GM19238 (cell line): ENCODE results near the gene NUP85.
"Not testable (repeated sequence)": the region's sequence is repeated elsewhere in the genome, so short reads cannot be mapped to it uniquely, and the experiment has no call there.

ENCODE experiments used
- DNase-seq: peaks from one replicate; pipeline ENCODE4 v3.0.0; 2011; ENCODE audit warnings: low spot score; ENCODE audit not compliant: insufficient read length

Gene NUP85

DNA sequence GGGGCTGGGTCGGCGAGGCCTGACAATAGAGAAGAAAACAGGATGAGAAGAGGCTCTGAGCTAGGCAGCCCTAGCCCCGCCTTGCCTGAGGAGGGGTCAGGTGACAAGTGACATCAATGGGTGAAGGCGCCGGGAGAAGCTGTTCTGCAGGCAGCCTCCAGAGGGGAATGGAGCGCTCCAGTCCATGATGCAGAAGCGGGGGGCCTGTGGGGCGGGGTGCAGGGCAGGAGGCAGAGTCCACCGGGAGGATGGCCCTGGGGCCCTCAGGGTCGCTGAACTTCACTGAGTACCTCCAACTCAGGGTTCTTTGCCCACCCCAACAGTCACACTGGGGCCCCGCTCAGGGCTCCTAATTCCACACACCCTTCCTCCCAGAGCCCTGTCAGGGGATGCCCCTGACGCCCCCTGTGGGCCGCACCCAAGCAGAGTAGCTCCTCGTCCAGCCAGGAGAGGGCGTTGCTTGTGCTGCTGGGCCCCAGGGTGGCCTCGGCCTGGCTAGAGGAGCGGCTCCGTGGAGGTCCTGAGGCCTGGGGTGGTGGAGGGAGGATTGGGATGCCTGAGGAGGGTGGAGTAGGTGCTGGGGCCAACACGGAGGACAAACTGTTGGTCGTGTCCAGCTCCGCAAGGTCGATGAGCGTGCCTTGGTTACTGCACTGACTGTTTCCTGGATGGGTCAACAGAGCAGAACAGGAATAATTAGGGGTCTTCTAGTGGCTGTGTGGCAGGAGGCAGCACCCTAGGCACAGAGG is 35.1 kb downstream of the NUP85 start:
- no peak for DNase-seq

GRCh38 chr17:75241143-75241430 is 35.6 kb downstream of the NUP85 start:
- no peak for DNase-seq

GRCh38 chr17:75241502-75241901 is 36.0 kb downstream of the NUP85 start:
- DNase-seq, result no peak

GRCh38 chr17:75241996-75242460 is 36.5 kb downstream of the NUP85 start:
- no peak for DNase-seq

- no peak for DNase-seq
Measured at GRCh38 chr17:75242461-75243042, 37.1 kb downstream of the NUP85 start.

DNA sequence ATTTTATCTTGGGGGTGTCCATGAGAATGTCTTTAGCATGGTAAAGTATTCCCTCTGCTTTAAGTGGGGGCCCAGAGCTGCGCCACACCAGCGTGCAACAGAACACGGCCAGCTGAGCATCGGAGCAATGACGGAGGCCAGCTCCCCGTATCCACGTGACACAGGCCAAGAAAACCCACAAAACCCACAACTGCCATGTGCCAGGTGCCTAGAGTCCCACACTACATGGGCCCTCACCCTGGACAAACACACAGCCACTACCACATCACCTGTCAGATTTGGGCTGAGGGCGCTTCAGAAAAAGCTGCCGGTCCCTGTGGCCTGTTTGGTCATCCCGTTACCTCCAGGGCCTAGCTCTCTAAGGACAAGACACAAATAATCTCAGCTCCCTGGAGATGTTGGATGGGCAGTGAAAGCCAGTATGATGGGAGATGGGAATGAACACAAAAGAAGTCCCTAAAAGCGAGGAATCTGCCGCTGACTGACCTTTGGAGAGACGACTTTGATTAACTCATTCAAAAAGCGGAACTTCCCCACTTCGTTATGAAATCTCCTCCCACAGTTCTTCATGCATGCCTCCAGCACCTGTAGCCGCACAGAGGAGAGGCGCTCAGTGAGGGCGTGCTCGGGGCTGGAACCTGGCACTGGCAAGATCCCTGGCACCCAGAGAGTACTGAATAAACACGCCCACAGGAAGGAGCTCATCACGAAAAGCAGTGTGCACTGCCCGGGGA is 38.8 kb downstream of the NUP85 start:
- DNase-seq, result no peak

- no peak for DNase-seq
Measured at GRCh38 chr17:75245011-75245410, 39.5 kb downstream of the NUP85 start.

- no peak for DNase-seq
Measured at GRCh38 chr17:75246404-75246803, 40.9 kb downstream of the NUP85 start.

- DNase-seq, result no peak
Measured at GRCh38 chr17:75249564-75249963, 44.1 kb downstream of the NUP85 start.

- peak; percentile 80 for DNase-seq
Measured at GRCh38 chr17:75250009-75250471, 44.6 kb downstream of the NUP85 start.

- DNase-seq, result no peak
Measured at GRCh38 chr17:75252039-75252816, 46.7 kb downstream of the NUP85 start.

DNA sequence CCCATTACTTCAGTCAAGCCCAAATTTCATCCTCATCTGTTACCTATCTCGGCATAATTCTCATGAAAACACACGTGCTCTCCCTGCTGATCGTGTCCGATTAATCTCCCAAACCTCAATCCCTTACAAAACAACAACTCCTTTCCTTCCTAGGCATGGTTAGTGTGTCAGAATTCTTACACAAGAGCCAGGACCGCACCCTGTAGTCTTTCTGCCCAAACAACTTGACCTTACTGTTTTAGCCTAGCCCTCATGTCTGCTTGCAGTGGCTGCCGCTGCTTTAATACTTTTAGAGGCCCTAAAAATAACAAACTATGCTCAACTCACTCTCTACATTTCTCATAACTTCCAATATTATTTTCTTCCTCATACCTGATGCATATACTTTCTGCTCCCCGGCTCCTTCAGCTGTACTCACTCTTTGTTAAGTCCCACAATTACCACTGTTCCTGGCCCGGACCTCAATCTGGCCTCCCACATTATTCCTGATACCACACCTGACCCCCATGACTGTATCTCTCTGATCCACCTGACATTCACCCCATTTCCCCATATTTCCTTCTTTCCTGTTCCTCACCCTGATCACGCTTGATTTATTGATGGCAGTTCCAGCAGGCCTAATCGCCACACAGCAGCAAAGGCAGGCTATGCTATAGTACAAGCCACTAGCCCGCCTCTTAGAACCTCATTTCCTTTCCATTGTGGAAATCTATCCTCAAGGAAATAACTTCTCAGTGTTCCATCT is 50.6 kb downstream of the NUP85 start:
- not testable (repeated sequence) for DNase-seq

GRCh38 chr17:75257228-75257627 is 51.7 kb downstream of the NUP85 start:
- not testable (repeated sequence) for DNase-seq

GRCh38 chr17:75260641-75261335 is 55.3 kb downstream of the NUP85 start:
- DNase-seq, result no peak

- DNase-seq, result peak; percentile 92
Measured at GRCh38 chr17:75261336-75262111, 56.0 kb downstream of the NUP85 start, which contains the start of the genes GGA3 and MRPS7. GGA3 (minus strand) TSS chr17:75261606; CDS start chr17:75261587, 19 bp downstream. MRPS7 (plus strand) TSS chr17:75261879; CDS start chr17:75261901, 22 bp downstream.

DNA sequence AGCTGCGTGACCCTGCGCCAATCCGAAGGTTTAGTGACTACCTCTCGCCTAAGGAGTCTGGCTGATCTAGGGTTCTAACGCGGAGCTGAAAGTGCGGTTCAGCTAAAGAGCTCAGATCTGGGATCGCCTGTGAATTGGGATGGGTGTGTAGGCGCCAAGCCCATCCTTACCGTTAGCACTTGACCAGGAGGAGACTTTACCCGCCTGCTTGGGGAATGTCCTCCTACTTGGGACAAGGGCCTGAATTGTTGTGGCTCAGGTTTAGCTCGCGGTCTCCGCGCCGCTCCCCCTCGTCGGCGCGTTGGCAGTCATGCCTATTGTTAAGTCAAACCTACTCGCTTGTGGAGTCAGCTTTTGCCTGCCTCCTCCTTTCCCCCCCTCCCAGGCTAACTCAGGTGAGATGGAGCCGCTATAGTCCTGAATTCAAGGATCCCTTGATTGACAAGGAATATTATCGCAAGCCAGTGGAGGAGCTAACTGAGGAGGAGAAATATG is 56.7 kb downstream of the NUP85 start:
- no peak for DNase-seq

DNA sequence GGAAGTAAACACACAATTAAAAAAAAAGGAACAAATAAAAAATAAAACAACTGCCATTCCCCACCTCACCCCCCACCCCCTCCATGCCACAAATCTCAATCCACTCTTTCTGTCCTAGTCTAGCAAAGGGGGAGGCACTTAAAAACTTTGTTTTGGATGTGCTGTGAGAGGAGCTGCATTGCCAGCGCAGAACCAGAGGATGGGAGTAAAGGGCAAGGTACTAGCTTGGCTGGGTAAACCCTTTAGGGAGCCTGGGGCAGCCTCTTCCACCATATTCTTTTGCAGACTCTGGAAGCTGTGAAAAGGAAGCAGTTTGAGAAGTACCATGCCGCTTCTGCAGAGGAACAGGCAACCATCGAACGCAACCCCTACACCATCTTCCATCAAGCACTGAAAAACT is 57.6 kb downstream of the NUP85 start:
- DNase-seq, result no peak

- no peak for DNase-seq
Measured at GRCh38 chr17:75265614-75266315, 60.3 kb downstream of the NUP85 start.
